ENCODE results near the gene ZSCAN5B. TPM values are rescaled to one million over a fixed set of nuclear protein-coding genes. Genes with fewer than 3 reads are reported as not detected.

ZSCAN5B gene
- total RNA-seq, 4 donors from 2014 or later, result 1.2 TPM; not detected in 3

DNA sequence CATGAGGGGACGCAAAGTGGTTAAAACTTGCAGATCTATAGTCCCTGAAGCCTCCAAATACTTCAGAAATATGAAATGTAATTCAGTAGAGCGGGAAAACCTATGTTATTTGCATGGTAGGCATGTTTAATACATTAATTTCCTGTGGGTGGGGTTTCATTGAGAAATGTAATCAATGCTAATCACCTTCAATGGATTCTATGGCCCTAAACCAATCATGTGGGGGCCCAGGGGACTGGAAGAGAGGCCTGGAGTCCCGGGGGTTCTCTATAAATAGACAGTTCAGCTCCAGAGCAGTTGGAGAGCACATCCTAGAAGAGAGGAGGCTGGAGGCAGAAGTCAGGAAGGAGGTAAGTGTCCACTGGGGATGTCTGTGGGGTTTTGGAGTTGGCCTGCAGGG is 4.4 kb upstream of the ZSCAN5B start, which contains the start of gene ZSCAN5C:
Gene ZSCAN5C (plus strand): TSS at position 301 of the 400 bp plus-strand sequence. CDS start 3,641 bp downstream, outside the sequence.
- H3K4me3 ChIP-seq, result no peak within 1 kb of the TSS
- no peaks in the 10 kb centered on the region for H3K36me3 ChIP-seq
- no peak for DNase-seq (ENCODE audit: extremely low spot score)
- WGBS, result 64% methylated on average over 3 of the region's 3 CpGs
- intact Hi-C loops (cut with DNase I), result no loop called here
- no peaks in the 10 kb centered on the region for H3K27me3 ChIP-seq
- no peak within 1 kb of the TSS for H3K27ac ChIP-seq (replicated peaks in 1 of 4)
- H3K9me3 ChIP-seq, result no peaks in the 10 kb centered on the region
- H3K4me1 ChIP-seq, result no peaks in the 10 kb centered on the region
- TF ChIP-seq EP300 (IDR thresholded peaks at IDR 0.05) (no peak), POLR2A (IDR thresholded peaks at IDR 0.05; ENCODE audit: low read depth) (no peak), POLR2AphosphoS5 (IDR thresholded peaks at IDR 0.05) (no peak)
- TF ChIP-seq, protein P1, sequence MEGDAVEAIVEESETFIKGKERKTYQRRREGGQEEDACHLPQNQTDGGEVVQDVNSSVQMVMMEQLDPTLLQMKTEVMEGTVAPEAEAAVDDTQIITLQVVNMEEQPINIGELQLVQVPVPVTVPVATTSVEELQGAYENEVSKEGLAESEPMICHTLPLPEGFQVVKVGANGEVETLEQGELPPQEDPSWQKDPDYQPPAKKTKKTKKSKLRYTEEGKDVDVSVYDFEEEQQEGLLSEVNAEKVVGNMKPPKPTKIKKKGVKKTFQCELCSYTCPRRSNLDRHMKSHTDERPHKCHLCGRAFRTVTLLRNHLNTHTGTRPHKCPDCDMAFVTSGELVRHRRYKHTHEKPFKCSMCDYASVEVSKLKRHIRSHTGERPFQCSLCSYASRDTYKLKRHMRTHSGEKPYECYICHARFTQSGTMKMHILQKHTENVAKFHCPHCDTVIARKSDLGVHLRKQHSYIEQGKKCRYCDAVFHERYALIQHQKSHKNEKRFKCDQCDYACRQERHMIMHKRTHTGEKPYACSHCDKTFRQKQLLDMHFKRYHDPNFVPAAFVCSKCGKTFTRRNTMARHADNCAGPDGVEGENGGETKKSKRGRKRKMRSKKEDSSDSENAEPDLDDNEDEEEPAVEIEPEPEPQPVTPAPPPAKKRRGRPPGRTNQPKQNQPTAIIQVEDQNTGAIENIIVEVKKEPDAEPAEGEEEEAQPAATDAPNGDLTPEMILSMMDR (IDR thresholded peaks at IDR 0.05), result no peak

DNA sequence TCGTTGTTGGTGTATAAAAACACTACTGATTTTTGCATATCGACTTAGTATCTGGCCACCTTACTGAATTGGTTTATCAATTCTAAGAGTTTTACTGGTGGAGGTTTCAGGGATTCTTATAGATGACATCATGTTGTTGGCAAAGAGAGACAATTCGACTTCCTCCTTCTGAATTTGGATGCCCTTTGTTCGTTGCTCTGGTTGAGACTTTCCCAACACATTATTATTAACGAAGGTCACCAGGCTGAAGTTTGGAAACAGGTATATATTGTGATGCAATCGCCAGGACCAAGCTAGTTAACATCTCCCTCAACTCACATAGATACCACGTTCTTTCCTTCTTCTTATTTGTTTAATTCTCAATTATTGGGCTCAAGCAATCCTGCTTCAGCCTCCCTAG is 2.1 kb upstream of the ZSCAN5B start:
- Histone ChIP-seq H3K4me3 (no peak overlapping the region), H3K9me3 (no peaks in the 10 kb centered on the region), H3K27me3 (no peaks in the 10 kb centered on the region), H3K4me1 (no peaks in the 10 kb centered on the region), H3K27ac (replicated peaks in 1 of 4) (no peak overlapping the region), H3K36me3 (no peaks in the 10 kb centered on the region)
- TF ChIP-seq, protein P1 (IDR thresholded peaks at IDR 0.05), result no peak
- TF ChIP-seq EP300 (IDR thresholded peaks at IDR 0.05) (no peak), POLR2AphosphoS5 (IDR thresholded peaks at IDR 0.05) (no peak), POLR2A (IDR thresholded peaks at IDR 0.05; ENCODE audit: low read depth) (no peak)
- WGBS, result 67% methylated on average over 6 of the region's 7 CpGs
- no peak for DNase-seq (ENCODE audit: extremely low spot score)
- intact Hi-C loops (cut with DNase I), result no loop called here

DNA sequence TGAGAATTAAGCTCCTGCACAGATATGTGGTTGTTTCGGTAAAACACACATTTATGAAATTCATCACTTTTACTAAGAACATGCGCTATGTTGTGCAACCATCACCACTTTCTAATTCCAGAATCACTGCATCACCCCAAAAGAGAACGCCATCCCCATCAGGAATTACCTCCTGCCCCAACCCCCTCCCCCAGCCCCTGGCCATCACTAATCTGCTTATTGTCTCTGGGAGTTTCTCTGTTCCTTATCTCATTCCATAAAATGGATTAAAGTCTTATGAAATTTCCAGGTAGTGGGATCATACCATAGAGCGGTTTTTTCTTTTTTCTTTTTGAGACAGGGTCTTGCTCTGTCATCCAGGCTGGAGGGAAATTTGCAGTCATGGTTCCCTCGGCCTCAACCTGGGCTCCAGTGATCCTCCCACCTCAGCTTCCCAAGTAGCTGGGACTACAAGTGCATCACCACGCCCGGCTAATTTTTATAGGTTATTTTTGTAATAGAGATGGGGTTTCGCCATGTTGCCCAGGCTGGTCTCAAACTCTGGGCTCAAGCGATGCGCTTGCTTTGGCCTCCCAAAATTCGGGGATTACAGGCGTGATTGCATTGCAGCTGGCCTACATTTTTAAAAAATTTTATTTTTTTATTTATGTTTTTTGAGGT is 3.5 kb downstream of the ZSCAN5B start:
- intact Hi-C loops (cut with DNase I), result no loop called here
- no peak for DNase-seq (ENCODE audit: extremely low spot score)
- Histone ChIP-seq H3K27ac (replicated peaks in 1 of 4) (no peak overlapping the region), H3K9me3 (no peaks in the 10 kb centered on the region), H3K36me3 (no peaks in the 10 kb centered on the region), H3K4me1 (no peaks in the 10 kb centered on the region), H3K4me3 (no peak overlapping the region), H3K27me3 (peaks cover 0 to 9% (median 0%) of the 10 kb centered on the region in 4 donors)
- no peak for TF ChIP-seq EP300 (IDR thresholded peaks at IDR 0.05)
- TF ChIP-seq POLR2AphosphoS5 (IDR thresholded peaks at IDR 0.05), result no peak
- 86% methylated on average over 12 of the region's 12 CpGs for WGBS

DNA sequence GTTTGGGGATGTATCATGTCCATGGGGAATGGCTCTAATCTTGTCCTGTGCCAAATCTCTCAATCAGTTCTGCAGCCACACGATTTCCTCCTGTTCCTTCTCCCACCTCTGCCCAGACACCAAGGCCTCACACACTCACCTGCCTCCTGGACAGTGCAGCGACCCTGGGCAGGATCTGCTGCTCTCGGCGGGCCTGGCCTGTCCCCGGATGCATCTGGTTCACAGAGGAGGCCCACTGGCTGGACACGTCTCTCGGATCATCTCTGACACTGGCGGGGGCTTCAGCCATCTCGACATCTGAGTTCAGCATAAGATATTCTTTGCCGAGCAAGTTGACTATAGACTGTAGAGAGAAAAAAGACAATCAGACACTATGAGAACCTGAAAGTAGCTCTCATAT is 5.9 kb downstream of the ZSCAN5B start:
- WGBS, result 75% methylated on average over 10 of the region's 10 CpGs
- no peak for DNase-seq (ENCODE audit: extremely low spot score)
- intact Hi-C loops (cut with DNase I), result no loop called here
- TF ChIP-seq POLR2AphosphoS5 (IDR thresholded peaks at IDR 0.05) (no peak), POLR2A (IDR thresholded peaks at IDR 0.05; ENCODE audit: low read depth) (no peak), EP300 (IDR thresholded peaks at IDR 0.05) (no peak)
- TF ChIP-seq, protein P1 (IDR thresholded peaks at IDR 0.05), result no peak
- H3K36me3 ChIP-seq, result no peaks in the 10 kb centered on the region
- H3K4me3 ChIP-seq, result no peak overlapping the region
- no peaks in the 10 kb centered on the region for H3K9me3 ChIP-seq
- H3K4me1 ChIP-seq, result no peaks in the 10 kb centered on the region
- no peak overlapping the region for H3K27ac ChIP-seq (replicated peaks in 1 of 4)
- H3K27me3 ChIP-seq, result peaks cover 0 to 14% (median 0%) of the 10 kb centered on the region in 4 donors

DNA sequence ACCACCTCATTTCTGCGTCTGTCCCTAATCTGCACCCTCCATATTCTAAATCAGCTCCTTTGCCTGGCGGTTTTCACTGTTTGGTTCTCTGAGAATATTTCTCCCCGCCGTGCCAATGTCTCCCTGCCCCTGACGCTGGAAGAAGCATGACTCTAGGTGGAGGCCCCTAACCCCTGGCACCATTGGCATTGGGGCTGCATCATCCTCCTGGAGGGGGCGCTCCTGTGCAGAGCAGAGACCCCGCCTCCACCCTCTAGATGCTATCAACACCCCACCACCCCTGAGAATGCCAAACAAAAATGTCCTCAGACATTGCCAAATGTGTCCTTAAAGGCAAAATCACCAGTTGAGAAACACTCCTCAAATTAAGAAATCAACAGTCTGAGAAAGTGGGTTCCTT is 6.5 kb downstream of the ZSCAN5B start:
- intact Hi-C loops (cut with DNase I), result no loop called here
- Histone ChIP-seq H3K4me3 (no peak overlapping the region), H3K9me3 (no peaks in the 10 kb centered on the region), H3K36me3 (no peaks in the 10 kb centered on the region), H3K4me1 (no peaks in the 10 kb centered on the region), H3K27ac (replicated peaks in 1 of 4) (no peak overlapping the region), H3K27me3 (peaks cover 0 to 20% (median 0%) of the 10 kb centered on the region in 4 donors)
- no peak for DNase-seq (ENCODE audit: extremely low spot score)
- TF ChIP-seq POLR2A (IDR thresholded peaks at IDR 0.05; ENCODE audit: low read depth), result no peak
- TF ChIP-seq EP300 (IDR thresholded peaks at IDR 0.05), result no peak
- TF ChIP-seq POLR2AphosphoS5 (IDR thresholded peaks at IDR 0.05), result no peak
- TF ChIP-seq, protein P1 (IDR thresholded peaks at IDR 0.05), result no peak
- whole genome bisulfite sequencing, result 67% methylated on average over 7 of the region's 7 CpGs

Data from esophagus muscularis mucosa (tissue), 4 donors.